SIG-M5 treated with dmso at 0.1 percent for 504 hours (cell line): Measurements from ENCODE around the gene NR2E3.

Source experiments
- DNase-seq: peaks from one replicate; lab custom pipeline; 2025; ENCODE audit not compliant: unreplicated experiment; lab: John Stamatoyannopoulos, UW

Gene NR2E3

GRCh38 chr15:71790081-71790480 is 20.3 kb upstream of the NR2E3 start:
- peak; percentile 36 for DNase-seq

GRCh38 chr15:71791975-71792374 is 18.4 kb upstream of the NR2E3 start:
- no peak for DNase-seq

GRCh38 chr15:71792521-71792920 is 17.8 kb upstream of the NR2E3 start:
- peak; percentile 12 for DNase-seq

GRCh38 chr15:71798641-71799040 is 11.7 kb upstream of the NR2E3 start:
- DNase-seq: no peak

- no peak for DNase-seq
Observed at GRCh38 chr15:71800190-71800589, 10.2 kb upstream of the NR2E3 start.

GRCh38 chr15:71800835-71801745 is 9.3 kb upstream of the NR2E3 start:
- DNase-seq: peak; percentile 72

GRCh38 chr15:71801935-71802655 is 8.3 kb upstream of the NR2E3 start:
- no peak for DNase-seq

- DNase-seq: no peak
Observed at GRCh38 chr15:71802770-71803169, 7.6 kb upstream of the NR2E3 start.

- DNase-seq: no peak
Observed at GRCh38 chr15:71804226-71804625, 6.1 kb upstream of the NR2E3 start.

- DNase-seq: no peak
Observed at GRCh38 chr15:71804695-71805470, 5.5 kb upstream of the NR2E3 start.

GRCh38 chr15:71806452-71806931 is 3.9 kb upstream of the NR2E3 start:
- DNase-seq: no peak

GRCh38 chr15:71807125-71807629 is 3.2 kb upstream of the NR2E3 start:
- no peak for DNase-seq

- DNase-seq: no peak
Observed at GRCh38 chr15:71807691-71808091, 2.7 kb upstream of the NR2E3 start.

GRCh38 chr15:71808311-71809020 is 1.9 kb upstream of the NR2E3 start:
- no peak for DNase-seq

- DNase-seq: no peak
Observed at GRCh38 chr15:71809346-71809745, 1.0 kb upstream of the NR2E3 start.

GRCh38 chr15:71811036-71811736 is 832 bp downstream of the NR2E3 start:
- no peak for DNase-seq

- DNase-seq: no peak
Observed at GRCh38 chr15:71811752-71812735, 1.7 kb downstream of the NR2E3 start.

- DNase-seq: no peak
Observed at GRCh38 chr15:71812966-71813722, 2.8 kb downstream of the NR2E3 start.
